Measurements from ENCODE around the gene KIF3C. TPM values are rescaled to one million over a fixed set of nuclear protein-coding genes. Genes with fewer than 3 reads are reported as not detected.
A peak's percentile ranks its signal among the peaks of the same experiment; 100 is the strongest.
"Not testable (repeated sequence)": the region's sequence is repeated elsewhere in the genome, so short reads cannot be mapped to it uniquely, and the experiment has no call there.

KIF3C gene
- total RNA-seq, 1 donor from 2014 or later = 3.2 TPM

DNA sequence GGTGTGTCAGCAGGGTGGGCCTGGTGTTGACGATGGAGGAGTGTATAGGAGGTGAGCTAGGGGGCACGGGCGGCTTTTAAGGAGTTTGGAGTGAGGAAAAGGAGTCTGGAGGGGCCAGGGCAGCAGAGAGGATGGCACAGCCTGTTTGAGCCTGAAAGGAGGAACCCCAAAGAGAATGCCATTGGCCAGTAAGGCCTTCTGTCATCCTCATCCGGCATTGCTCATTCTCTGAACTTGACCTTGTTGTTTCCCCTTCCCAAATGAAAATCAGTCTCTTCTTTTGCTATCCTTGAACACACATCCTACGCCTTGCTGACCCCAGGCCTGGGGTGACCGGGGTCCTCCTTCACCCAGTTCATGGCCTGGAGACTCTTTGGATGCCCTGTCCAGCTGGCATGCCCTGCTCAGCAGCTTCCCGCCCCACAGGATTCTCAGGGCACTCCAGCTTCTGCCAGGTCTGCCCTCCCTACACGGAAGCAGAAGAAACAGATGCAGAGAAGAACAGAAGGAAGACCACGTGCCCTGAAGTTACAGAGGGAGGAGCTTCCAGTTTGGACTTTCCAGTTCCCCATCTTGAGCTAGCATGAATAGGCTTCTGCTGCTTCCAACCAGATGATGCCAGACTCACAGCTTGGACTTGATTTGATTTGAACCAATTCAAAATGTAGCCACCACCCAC lies 20.5 kb upstream of the KIF3C start:
- ATAC-seq (ENCODE audit: poor library complexity) (peak; percentile 45), DNase-seq (no peak)
- intact Hi-C loops (cut with DNase I) = no loop called here

DNA sequence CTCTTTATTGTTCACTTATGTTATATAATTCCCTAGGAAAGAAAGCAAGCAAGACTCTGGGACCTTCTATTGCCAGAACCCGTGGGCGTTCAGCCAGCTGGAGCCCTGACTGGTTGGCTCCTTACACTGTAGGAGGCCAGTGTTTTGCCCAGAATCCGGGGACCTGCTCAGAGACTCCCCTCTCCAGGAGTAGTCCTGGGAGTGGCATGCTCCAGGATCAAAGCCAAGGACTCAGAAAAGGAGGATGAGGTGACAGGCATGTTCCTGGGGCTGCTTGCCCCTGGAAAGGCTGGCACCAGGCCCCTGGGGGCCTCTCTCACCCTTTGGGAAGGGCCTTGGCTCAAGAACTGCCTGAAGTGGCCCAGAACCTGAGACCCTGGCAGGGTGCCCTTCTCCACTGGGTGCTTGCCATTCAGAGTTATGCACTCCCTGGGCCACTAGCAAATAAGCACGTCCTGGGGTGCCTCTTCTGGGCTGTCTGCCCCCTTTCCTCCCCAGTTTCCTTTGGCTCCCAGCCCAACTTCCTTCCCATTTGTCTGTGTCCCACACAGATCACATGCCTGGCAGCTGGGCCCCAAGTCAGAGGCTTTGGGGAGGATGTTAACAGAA lies 19.6 kb upstream of the KIF3C start:
- intact Hi-C loops (cut with DNase I) = no loop called here
- DNase-seq (peak; percentile 84), ATAC-seq (ENCODE audit: poor library complexity) (peak; percentile 82)

DNA sequence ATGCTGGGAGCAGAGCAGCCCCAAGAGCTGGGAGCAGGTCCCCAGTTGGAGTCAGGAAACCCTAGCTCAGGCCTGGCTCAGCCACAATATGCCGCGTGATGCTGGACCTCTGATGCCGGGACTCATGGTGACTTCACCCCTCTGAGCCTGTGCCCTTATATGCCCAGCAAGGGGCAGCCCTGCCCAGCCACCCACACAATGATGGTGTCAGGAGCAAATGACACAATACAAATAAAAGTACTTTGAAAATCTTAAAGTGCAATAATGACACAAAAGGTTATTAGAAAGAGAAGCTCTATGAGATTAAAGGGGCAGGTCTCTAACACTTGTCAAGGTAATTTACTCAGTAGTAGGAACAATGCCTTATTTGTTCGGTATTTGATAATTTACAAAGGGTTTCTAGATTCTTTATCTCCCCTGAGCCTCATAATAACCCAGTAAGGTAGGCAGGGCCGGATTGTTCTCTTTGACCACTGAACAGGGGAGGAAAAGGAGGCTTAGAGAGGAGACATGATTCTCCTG lies 18.3 kb upstream of the KIF3C start:
- DNase-seq = no peak
- intact Hi-C loops (cut with DNase I) = no loop called here
- ATAC-seq (ENCODE audit: poor library complexity) = no peak

DNA sequence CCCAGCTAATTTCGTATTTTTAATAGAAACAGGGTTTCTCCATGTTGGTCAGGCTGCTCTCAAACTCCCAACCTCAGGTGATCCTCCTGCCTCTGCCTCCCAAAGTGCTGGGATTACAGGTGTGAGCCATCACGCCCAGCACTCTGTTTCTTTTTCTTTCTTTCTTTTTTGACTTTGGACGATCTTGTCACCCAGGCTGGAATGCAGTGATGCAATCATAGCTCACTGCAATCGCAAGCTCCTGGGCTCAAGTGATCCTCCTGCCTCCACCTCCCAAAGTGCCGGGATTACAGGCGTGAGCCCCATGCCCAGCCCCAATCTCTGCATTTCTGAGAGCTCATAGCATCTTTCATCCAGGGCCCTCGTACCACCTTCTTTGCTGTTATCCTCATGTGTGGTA lies 17.1 kb upstream of the KIF3C start:
- intact Hi-C loops (cut with DNase I); DNase-seq; ATAC-seq (ENCODE audit: poor library complexity): not testable (repeated sequence)

DNA sequence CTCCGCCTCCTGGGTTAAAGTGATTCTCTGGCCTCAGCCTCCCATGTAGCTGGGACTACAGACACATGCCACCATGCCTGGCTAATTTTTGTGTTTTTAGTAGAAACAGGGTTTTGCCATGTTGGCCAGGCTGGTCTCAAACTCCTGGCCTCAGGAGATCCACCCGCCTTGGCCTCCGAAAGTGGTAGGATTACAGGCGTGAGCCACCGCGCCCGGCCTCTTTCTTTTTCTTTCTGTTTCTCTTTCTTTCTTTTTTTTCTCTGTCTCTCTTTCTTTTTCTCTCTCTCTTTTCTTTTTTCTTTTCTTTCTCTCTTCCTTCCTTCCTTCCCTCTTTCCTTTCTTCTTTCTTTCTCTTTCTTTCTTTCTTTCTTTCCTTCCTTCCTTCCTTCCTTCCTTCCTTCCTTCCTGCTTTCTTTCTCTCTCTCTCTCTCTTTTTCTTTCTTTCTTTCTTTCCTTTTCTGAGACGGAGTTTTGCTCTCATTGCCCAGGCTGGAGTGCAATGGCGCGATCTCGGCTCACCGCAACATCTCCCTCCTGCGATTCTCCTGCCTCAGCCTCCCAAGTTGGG lies 16.6 kb upstream of the KIF3C start:
- intact Hi-C loops (cut with DNase I) = not testable (repeated sequence)

DNA sequence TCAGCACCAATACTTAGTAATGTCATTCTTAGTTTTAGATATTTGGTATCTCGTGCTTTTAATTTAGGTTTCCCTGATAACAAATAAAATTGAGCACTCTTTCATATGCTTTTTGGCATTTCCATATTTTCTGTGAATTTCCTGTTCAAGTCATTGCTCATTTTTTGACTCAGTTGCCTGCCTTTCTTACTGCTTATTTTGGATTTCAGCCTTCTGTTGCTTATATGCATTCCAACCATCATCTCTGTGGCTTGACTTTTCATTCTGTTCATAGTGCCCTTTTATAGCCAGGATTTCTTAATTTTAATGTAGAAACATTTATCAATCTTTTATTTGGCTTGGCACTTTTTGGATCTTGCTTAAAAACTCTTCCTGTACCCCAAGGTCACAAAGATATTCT lies 14.5 kb upstream of the KIF3C start:
- intact Hi-C loops (cut with DNase I) = no loop called here
- DNase-seq (no peak), ATAC-seq (ENCODE audit: poor library complexity) (no peak)

More for the DNA sequence above, 16.6 kb upstream of the KIF3C start:
- not testable (repeated sequence) for ATAC-seq (ENCODE audit: poor library complexity); DNase-seq

DNA sequence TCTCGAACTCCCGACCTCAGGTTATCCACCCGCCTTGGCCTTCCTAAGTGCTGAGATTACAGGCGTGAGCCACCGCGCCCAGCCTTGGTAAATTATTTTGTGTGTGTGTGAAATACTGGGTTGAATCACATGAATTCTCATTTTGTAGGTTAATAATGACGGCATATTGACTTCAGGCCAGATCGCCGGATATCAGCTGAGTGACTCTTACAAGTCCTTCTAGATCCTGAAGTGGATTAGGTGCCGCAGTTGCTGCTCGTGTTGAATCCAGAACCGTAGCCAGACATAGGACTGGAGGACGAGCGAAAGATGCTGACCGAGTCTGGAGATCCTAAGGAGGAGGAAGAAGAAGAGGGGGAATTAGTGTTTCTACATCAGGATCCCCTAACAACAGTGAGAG lies 12.2 kb upstream of the KIF3C start:
- intact Hi-C loops (cut with DNase I) = no loop called here
- no peak for DNase-seq

GRCh38 chr2:25993049-25993448 lies 10.8 kb upstream of the KIF3C start:
- ATAC-seq (ENCODE audit: poor library complexity) (no peak), DNase-seq (no peak)
- intact Hi-C loops (cut with DNase I) = no loop called here

More for the DNA sequence above, 12.2 kb upstream of the KIF3C start:
- ATAC-seq (ENCODE audit: poor library complexity) = no peak

DNA sequence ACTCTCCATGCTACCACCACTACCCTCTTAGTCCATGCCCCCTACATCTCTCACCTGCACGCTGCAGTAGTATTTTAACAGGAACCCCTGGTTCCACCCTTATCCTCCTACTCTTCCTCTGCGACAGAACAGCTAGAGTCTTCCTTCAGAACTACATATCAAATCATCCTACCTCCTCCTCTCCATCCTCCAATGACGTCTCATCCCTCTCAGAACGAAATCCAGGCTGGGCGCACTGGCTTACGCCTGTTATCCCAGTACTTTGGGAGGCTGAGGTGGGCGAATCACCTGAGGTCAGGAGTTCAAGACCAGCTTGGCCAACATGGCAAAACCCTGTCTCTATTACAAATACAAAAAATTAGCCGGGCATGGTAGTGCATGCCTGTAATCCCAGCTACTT lies 10.3 kb upstream of the KIF3C start:
- intact Hi-C loops (cut with DNase I) = no loop called here
- no peak for ATAC-seq (ENCODE audit: poor library complexity)
- no peak for DNase-seq

DNA sequence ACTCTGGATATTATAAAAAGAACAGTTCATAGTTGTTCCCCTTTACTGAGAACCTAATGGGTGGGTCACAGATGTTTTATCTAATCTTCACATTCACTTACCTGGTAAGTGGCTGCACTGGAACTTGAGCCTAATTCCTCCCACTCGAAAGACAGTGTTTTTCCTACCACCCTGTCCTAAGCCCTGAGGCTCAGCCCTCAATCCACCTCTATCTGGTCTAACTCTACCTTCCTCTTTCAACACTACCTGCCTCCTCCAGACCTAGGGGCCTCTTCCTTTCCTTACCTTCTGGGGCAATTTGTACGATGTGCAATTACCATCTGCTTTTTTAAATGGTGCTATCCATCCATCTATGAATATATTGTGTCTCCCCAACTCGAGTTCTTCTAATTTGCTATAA lies 9.7 kb upstream of the KIF3C start:
- ATAC-seq (ENCODE audit: poor library complexity) (peak; percentile 38), DNase-seq (no peak)
- intact Hi-C loops (cut with DNase I) = loop anchor here (1.0 kb wide), 1 partner anchor 153 kb away; no protein-coding TSS in a partner anchor

DNA sequence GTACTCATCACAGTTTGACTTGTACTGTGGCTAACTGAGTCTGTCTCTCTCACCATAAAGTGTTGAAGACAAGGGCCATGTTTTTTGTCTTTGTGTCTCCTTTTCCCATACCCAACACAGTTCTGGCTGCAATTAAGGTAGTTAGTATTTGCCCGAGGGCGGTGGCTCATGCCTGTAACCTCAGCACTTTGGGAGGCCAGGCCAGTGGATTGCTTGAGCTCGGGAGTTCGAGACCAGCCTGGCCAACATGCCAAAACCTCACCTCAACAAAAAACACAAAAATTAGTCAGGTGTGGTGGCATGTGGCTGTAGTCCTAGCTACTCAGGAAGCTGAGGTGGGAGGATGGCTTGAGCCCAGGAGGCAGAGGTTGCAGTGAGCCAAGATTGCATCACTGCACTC lies 6.9 kb upstream of the KIF3C start:
- no peak for DNase-seq
- ATAC-seq (ENCODE audit: poor library complexity) = no peak
- intact Hi-C loops (cut with DNase I) = no loop called here

GRCh38 chr2:25988134-25988533 lies 5.8 kb upstream of the KIF3C start:
- DNase-seq (no peak), ATAC-seq (ENCODE audit: poor library complexity) (no peak)
- intact Hi-C loops (cut with DNase I) = no loop called here

DNA sequence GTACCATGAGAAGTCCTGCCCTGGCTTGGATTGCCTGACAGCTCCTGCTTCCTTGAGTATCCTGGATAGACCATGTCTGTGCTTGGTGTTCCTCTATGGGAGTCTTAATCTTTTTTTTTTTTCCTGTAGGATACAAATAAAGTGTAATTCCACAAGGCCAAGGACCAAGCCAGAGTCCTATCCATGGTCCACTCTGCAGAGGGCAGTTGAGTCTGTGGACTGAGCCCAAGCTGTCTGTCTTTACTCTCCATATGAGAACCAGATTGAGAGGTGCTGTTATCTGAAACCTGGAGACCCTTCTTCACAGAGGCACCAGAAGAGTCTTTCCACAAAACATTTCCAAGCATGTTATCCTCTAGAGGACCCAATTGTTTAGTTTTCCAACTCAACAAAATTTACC lies 1.4 kb upstream of the KIF3C start:
- intact Hi-C loops (cut with DNase I) = no loop called here
- DNase-seq (no peak), ATAC-seq (ENCODE audit: poor library complexity) (no peak)

DNA sequence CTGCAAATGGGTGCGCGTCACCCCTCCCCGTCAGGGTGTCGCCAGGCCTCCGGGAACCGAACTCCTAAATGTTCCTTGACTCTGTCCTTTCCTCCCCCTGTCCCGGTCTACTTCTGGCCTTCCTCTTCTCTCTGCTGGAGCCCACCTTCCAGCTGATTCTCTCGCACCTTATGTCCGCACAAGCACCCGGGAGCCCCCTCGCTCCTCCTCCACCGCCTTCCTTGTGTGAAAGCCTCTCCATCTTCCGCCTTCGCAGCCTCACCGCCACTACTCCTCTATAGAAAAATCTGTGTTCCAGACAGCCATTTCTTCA lies 627 bp upstream of the KIF3C start:
- no peak for ATAC-seq (ENCODE audit: poor library complexity)
- intact Hi-C loops (cut with DNase I) = no loop called here

DNA sequence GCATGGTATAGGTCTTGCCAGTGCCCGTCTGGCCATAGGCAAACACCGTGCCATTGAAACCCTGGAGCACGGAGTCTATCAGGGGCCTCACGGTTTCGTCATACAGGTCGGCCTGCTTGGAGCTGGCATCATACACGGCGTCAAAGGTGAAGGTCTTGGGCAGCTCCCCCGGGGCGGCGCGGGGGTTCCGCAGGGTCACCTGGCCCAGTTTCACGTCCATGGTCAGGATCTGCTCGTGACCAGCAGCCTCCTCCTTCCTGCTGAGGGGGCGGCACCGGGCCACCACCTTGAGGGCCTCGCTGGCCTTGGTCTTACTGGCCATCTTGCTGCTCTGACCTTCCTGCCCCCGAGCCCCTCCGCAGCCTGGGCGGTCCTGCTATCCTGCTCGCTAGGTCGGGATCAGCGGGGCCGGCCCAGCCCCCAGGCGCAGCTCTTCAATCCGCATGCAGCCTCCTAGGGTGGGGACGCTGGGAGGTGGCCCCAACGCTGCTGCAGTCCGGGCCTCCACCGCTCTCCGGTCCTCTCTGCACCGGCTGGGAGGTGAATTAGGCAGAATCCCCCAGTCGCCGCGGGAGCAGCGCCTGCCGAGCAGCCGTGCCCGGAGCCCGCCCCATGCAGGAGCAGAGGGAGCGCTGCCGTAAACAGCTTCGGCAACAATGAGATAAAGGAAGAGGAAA lies 563 bp downstream of the KIF3C start:
- ATAC-seq (ENCODE audit: poor library complexity) (peak; percentile 53), DNase-seq (peak; percentile 42)
- intact Hi-C loops (cut with DNase I) = no loop called here

More for the DNA sequence above, 627 bp upstream of the KIF3C start:
- no peak for DNase-seq

- DNase-seq (no peak), ATAC-seq (ENCODE audit: poor library complexity) (no peak)
- intact Hi-C loops (cut with DNase I) = no loop called here
These were observed 1.3 kb downstream of the KIF3C start for GRCh38 chr2:25980951-25981350.

GRCh38 chr2:25980076-25980887 lies 2.0 kb downstream of the KIF3C start:
- no peak for ATAC-seq (ENCODE audit: poor library complexity)
- DNase-seq = no peak
- intact Hi-C loops (cut with DNase I) = no loop called here

- ATAC-seq (ENCODE audit: poor library complexity) (no peak), DNase-seq (no peak)
- intact Hi-C loops (cut with DNase I) = no loop called here
These were observed 3.3 kb downstream of the KIF3C start for GRCh38 chr2:25979001-25979400.

DNA sequence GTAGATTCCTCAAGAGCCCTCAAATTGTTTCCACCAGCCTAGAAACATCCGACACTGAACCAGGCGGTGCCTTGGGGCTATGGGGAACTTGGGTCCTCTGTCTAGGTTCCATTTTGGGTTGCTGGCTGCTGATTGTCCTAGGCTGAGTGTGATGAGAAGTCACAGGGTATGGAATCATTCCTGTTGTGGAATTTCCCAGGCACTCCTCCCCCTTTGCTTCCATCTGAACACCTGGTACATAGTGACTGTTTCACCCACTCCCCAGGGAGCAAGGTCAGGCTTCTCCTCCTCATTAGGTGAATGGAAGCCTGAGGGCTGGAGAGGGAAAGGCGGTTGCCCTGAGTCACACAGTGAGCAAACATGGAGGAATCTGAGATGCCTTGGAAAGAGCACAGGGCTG lies 4.5 kb downstream of the KIF3C start:
- DNase-seq = no peak
- intact Hi-C loops (cut with DNase I) = no loop called here
- no peak for ATAC-seq (ENCODE audit: poor library complexity)

Data from Right ventricle myocardium superior (tissue), 1 donor.